Measurements from ENCODE around the gene CHL1. TPM values are rescaled to one million over a fixed set of nuclear protein-coding genes. Genes with fewer than 3 reads are reported as not detected.

CHL1 gene
- total RNA-seq, 1 donor from 2014 or later: 7.4 TPM

DNA sequence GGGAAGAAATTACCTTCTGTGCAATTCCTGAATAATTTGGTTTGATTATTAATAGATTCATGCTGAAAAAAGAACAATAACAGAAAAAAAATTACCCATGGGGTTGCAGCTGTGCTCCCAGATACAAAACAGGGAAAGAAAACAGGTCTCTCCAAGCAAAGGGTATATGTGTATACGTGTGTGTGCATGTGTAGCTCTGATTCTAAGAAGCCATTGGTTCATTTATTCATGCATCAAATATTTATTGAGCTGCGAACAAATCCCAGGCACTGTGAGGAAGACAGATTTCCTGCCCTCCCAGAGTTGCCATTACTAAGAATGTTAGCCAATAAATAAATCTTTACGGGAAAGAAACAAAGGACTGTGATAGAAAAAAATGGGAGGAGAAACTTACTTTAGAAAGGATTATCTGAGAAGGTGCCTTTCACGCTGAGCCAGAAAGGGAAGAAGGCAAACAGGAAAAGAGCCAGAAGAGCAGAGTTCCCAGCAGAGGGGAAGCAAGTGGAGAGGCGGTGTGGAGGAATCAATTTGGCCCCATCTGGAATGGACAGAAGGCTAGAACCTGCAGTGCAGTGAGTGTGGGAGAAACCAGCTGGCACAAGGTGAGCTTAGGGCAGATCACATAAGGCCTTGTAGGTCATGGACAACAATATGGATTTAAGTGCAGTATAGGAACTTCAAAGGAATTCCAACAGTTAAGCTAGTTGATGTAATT lies 20.7 kb downstream of the CHL1 start:
- no peak for DNase-seq
- H3K4me1 Mint-ChIP-seq: peaks cover 39% of the 10 kb centered on the region
- intact Hi-C loops (cut with micrococcal nuclease): no loop called here
- no peak for ATAC-seq (ENCODE audit: low read depth)
- no peak for TF ChIP-seq CTCF (IDR thresholded peaks at IDR 0.05)
- H3K27ac Mint-ChIP-seq: no peak overlapping the region
- no peak overlapping the region for H3K4me3 Mint-ChIP-seq
- CTCF ChIA-PET: interaction anchor here (0.9 kb wide), 1 partner anchor 40 kb away, joined by 3 read pairs; no protein-coding TSS in a partner anchor
- H3K27me3 Mint-ChIP-seq: no peaks in the 10 kb centered on the region
- POLR2A ChIA-PET: interaction anchor here (1.9 kb wide), 1 partner anchor 9 kb away, joined by 4 read pairs; no protein-coding TSS in a partner anchor
- H3K9me3 Mint-ChIP-seq: peaks cover 4% of the 10 kb centered on the region
- H3K36me3 Mint-ChIP-seq (ENCODE audit: low read depth): no peaks in the 10 kb centered on the region

- H3K4me1 Mint-ChIP-seq: peaks cover 32% of the 10 kb centered on the region
- CTCF ChIA-PET: interaction anchor here (0.9 kb wide), 1 partner anchor 40 kb away, joined by 3 read pairs; no protein-coding TSS in a partner anchor
- no peak for TF ChIP-seq CTCF (IDR thresholded peaks at IDR 0.05)
- no peaks in the 10 kb centered on the region for H3K36me3 Mint-ChIP-seq (ENCODE audit: low read depth)
- no peaks in the 10 kb centered on the region for H3K27me3 Mint-ChIP-seq
- peaks cover 7% of the 10 kb centered on the region for H3K9me3 Mint-ChIP-seq
- DNase-seq (no peak), ATAC-seq (ENCODE audit: low read depth) (no peak)
- POLR2A ChIA-PET: interaction anchor here (1.9 kb wide), 1 partner anchor 10 kb away, joined by 4 read pairs; no protein-coding TSS in a partner anchor
- H3K27ac Mint-ChIP-seq: peak overlapping the region; percentile 15
- intact Hi-C loops (cut with micrococcal nuclease): no loop called here
- H3K4me3 Mint-ChIP-seq: peak overlapping the region; percentile 9
These were observed 21.4 kb downstream of the CHL1 start for GRCh38 chr3:217948-218347.

- ChIA-PET CTCF (no interaction called here), POLR2A (no interaction called here)
- ATAC-seq (ENCODE audit: low read depth) (no peak), DNase-seq (no peak)
- TF ChIP-seq CTCF (IDR thresholded peaks at IDR 0.05): no peak
- Mint-ChIP-seq H3K9me3 (peaks cover 5% of the 10 kb centered on the region), H3K4me1 (no peaks in the 10 kb centered on the region), H3K27ac (no peak overlapping the region), H3K4me3 (no peak overlapping the region), H3K36me3 (ENCODE audit: low read depth) (no peaks in the 10 kb centered on the region), H3K27me3 (no peaks in the 10 kb centered on the region)
- intact Hi-C loops (cut with micrococcal nuclease): no loop called here
These were observed 32.0 kb downstream of the CHL1 start for GRCh38 chr3:228442-229182.

GRCh38 chr3:229183-229661 lies 32.7 kb downstream of the CHL1 start:
- ATAC-seq (ENCODE audit: low read depth): no peak
- TF ChIP-seq CTCF (IDR thresholded peaks at IDR 0.05): no peak
- H3K4me3 Mint-ChIP-seq: no peak overlapping the region

DNA sequence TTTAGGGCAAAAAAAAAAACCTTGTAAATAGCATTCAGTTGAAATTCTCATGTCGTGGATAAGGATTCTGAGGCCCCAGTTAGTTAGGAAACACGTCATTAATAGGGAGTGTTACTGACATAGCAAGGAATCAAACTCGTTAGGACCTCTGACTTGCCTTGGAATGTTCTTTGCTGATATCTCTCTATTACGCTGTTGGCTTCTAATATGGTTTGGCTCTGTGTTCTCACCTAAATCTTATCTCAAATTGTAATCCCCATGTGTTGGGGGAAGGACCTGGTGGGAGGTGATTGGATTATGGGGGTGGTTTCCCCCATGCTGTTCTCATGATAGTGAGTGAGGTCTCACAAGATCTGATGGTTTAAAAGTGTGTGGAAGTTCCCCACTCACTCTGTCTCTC lies 40.3 kb downstream of the CHL1 start:
- H3K4me3 Mint-ChIP-seq: no peak overlapping the region
- no peak overlapping the region for H3K27ac Mint-ChIP-seq
- ChIA-PET POLR2A (no interaction called here), CTCF (no interaction called here)
- no peak for TF ChIP-seq CTCF (IDR thresholded peaks at IDR 0.05)
- peaks cover 5% of the 10 kb centered on the region for H3K4me1 Mint-ChIP-seq
- ATAC-seq (ENCODE audit: low read depth) (no peak), DNase-seq (no peak)
- H3K27me3 Mint-ChIP-seq: no peaks in the 10 kb centered on the region
- no peaks in the 10 kb centered on the region for H3K9me3 Mint-ChIP-seq
- intact Hi-C loops (cut with micrococcal nuclease): no loop called here
- no peaks in the 10 kb centered on the region for H3K36me3 Mint-ChIP-seq (ENCODE audit: low read depth)

More at GRCh38 chr3:229183-229661, 32.7 kb downstream of the CHL1 start:
- ChIA-PET CTCF (no interaction called here), POLR2A (no interaction called here)
- no peak for DNase-seq
- no peaks in the 10 kb centered on the region for H3K27me3 Mint-ChIP-seq
- no peaks in the 10 kb centered on the region for H3K36me3 Mint-ChIP-seq (ENCODE audit: low read depth)
- H3K4me1 Mint-ChIP-seq: no peaks in the 10 kb centered on the region
- peaks cover 3% of the 10 kb centered on the region for H3K9me3 Mint-ChIP-seq
- no peak overlapping the region for H3K27ac Mint-ChIP-seq
- intact Hi-C loops (cut with micrococcal nuclease): no loop called here

All from activated B cell treated with CpG ODN at 0.5 μM for 24 hours (primary cell).